ENCODE results near the gene SORD.
A peak's percentile ranks its signal among the peaks of the same experiment; 100 is the strongest.
"Not testable (repeated sequence)": the region's sequence is repeated elsewhere in the genome, so short reads cannot be mapped to it uniquely, and the experiment has no call there.

The SORD gene

DNA sequence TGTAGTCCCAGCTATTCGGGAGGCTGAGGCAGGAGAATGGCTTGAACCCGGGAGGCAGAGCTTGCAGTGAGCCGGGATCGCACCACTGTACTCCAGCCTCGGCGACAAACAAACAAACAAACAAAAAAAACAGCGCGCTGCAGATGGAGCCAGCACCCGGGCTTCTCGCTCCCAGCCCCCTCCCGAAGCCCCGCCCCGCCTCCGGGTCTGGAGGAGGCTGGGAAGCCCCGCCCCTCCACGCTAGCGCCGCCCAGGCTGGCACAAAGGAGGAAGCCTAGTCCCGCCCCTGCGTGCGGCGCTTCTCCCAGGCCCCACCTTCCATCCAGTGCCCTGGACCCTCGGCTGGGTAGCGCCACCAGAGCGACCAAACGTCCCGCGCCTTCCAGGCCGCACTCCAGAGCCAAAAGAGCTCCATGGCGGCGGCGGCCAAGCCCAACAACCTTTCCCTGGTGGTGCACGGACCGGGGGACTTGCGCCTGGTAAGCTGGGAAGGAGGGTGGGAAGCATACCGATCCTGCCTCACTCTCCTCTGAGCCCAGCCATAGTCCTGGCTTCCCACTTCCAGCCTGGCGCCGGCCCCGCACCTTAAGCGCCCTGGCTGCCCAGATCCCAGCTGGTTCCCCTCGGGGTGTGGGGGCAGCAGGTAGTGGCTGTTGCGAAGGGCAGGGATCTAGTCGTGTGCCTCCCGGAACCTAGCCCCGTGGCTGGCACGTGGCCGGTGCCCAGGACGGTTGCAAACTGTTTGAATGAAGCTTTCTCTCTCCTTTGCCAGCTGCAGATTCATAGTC lies at the start of gene SORD:
SORD (plus strand) TSS at position 325 of the 788 bp plus-strand sequence; CDS start at position 414, 89 bp downstream.
- Histone ChIP-seq H3K36me3 (peaks cover 6 to 21% (median 18%) of the 10 kb centered on the region in 11 experiments; a peak in 20 of 22 replicates), H3K9ac (peak within 1 kb of the TSS; percentile 78 to 94 (median 90)), H3K4me3 (peak within 1 kb of the TSS; percentile 71 to 93 (median 90)), H3K4me1 (peaks cover 33 to 43% (median 40%) of the 10 kb centered on the region in 10 experiments), H3K27me3 (no peaks in the 10 kb centered on the region), H3K9me3 (replicated peaks in 1 of 11) (peaks cover 2 to 26% (median 17%) of the 10 kb centered on the region in 11 experiments; a peak in 20 of 22 replicates), H3K4me2 (peak within 1 kb of the TSS; percentile 90 to 100 (median 95)), H3K27ac (peak within 1 kb of the TSS; percentile 71 to 95 (median 93); a peak in 21 of 22 replicates), H4K20me1 (peaks cover 0 to 10% (median 0%) of the 10 kb centered on the region in 11 experiments; a peak in 1 of 22 replicates)
- no peak for TF ChIP-seq Cebpa-rat (IDR thresholded peaks at IDR 0.05)

DNA sequence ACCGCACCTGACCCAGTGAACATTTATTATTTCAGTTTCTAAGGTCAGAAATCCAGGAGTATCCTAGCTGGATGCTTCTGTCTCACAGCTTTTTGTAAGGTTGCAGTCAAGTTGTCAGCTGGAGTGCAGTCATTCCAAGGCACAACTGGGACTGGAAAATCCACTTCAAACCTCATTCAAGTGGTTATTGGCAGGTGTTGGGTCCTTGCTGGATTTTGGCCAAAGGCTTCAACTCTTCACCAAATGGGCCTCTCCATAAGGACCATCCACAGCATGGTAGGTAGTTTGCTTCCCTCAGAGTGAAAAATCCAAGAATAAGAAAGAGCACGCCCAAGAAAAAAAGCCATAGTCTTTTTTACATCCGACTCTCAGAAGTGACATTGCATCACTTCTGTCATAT lies 46.8 kb upstream of the SORD start:
- not testable (repeated sequence) for H3K4me1 ChIP-seq, H3K27me3 ChIP-seq, H3K9ac ChIP-seq, H3K27ac ChIP-seq, H3K4me3 ChIP-seq, H3K36me3 ChIP-seq, H4K20me1 ChIP-seq, H3K4me2 ChIP-seq
- H3K9me3 ChIP-seq (replicated peaks in 1 of 11), result peaks cover 0 to 10% (median 6%) of the 10 kb centered on the region in 11 experiments; a peak in 8 of 22 replicates

DNA sequence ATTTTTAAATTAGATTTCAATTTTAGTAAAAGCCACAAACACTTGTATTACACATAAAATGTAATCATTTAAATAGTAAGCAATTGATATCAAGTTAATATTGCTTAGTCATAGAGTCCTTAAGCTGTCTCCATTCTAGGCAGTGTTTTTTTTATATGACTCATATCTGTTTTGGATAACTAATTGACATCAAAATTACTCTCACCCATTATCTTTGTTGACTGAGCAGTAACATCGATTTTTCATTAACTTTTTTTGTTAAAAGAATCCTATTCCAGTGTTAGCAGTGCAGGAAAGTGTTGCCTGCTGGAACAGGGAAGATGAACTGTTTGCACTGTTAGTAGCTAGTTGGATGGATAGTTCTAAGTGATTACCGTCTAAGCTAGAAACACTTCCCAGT lies 45.2 kb upstream of the SORD start:
- not testable (repeated sequence) for H3K4me1 ChIP-seq, H4K20me1 ChIP-seq, H3K4me2 ChIP-seq, H3K27ac ChIP-seq, H3K4me3 ChIP-seq, H3K36me3 ChIP-seq, H3K27me3 ChIP-seq, H3K9ac ChIP-seq
- H3K9me3 ChIP-seq (replicated peaks in 1 of 11), result peaks cover 0 to 10% (median 6%) of the 10 kb centered on the region in 11 experiments; a peak in 8 of 22 replicates

DNA sequence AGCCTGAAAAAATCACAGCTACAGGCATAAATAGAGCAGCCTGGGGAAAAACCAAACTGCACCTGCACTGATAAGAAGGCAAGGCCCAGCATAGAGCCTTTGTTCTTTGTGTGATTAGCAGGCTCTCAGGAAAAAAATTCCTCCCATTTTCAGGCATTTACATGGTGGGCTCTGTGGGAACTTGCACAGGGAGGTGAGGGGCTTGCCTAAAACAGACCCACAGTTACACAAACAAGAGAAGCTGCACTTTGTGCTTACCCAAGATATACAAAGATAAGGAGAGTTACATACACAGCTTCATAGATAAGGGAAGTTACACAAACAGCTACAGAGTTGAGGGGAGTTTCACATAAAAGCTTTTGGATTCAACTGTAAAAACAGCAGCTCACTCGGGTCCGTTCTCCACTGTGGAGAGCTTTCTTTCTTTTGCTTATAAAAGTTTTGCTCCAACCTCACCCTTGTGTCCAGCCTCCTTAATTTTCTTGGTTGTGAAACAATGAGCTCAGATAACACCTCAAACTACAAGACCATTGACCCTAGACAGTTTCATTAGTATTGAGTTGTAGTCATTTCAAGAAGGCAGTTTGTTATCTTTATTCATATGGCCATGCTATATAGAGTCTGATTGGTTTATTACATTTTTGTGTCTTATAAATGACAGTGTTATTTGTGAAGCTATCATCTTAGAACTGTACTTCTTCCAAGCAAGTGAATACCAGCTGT lies 43.2 kb upstream of the SORD start:
- H3K4me1 ChIP-seq, H4K20me1 ChIP-seq, H3K36me3 ChIP-seq, H3K4me2 ChIP-seq, H3K9ac ChIP-seq, H3K27me3 ChIP-seq, H3K27ac ChIP-seq, H3K4me3 ChIP-seq: not testable (repeated sequence)
- H3K9me3 ChIP-seq (replicated peaks in 1 of 11), result peaks cover 0 to 10% (median 6%) of the 10 kb centered on the region in 11 experiments; a peak in 8 of 22 replicates

DNA sequence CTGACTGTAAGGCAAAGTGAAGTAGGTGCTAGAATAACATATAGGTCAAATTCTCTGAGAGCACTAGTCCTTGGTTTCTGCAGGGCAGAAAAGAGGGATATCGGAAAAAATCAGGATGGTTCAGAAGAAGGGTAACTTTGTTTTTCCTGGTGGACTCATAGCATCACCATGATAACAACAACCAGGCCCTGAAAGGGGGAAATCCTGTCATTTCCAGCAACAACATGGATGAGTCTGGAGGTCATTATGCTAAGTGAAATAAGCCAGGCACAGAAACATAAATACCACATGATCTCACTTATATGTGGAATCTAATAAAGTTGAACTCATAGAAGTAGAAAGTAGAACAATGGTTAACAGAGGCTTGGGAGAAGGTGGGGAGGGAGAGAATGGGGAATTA lies 38.9 kb upstream of the SORD start:
- H3K27me3 ChIP-seq, H4K20me1 ChIP-seq, H3K27ac ChIP-seq, H3K4me2 ChIP-seq, H3K36me3 ChIP-seq, H3K4me1 ChIP-seq, H3K4me3 ChIP-seq, H3K9ac ChIP-seq: not testable (repeated sequence)
- peaks cover 0 to 10% (median 6%) of the 10 kb centered on the region in 11 experiments; a peak in 8 of 22 replicates for H3K9me3 ChIP-seq (replicated peaks in 1 of 11)

DNA sequence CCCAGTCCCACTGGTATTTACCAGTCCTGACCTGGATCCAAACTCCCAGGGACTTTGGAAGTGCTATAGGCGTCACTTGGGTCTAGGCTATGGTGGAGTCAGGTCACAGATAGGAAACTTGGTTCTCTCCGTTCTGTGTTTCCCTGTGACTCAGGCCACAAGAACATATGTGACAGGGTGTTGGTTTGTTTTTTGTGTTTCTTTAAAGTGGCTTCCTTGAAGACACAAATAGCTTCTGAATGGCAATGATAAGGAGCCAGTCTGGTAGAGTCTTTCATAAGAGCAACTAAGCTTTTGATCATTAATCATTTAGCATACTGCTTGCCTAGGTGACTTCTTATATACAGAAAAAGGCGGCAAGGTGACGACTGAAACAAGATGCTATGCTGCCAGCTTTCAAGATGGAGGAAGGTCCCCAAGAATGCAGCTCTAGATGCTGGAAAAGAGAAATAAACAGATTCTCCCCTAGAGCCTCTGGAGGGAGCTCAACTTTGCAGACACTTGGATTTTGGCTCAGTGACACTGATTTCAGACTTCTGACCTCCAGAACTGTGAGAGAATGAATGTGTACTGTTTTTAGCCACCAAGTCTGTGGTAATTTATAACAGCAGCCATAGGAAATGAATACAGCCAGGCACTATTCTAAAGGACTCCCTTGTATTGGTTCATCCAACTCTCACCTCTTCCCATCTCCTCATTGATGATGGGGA lies 36.5 kb upstream of the SORD start:
- not testable (repeated sequence) for H4K20me1 ChIP-seq; H3K9me3 ChIP-seq (replicated peaks in 1 of 11); H3K4me3 ChIP-seq; H3K4me2 ChIP-seq; H3K27me3 ChIP-seq; H3K27ac ChIP-seq; H3K36me3 ChIP-seq; H3K9ac ChIP-seq; H3K4me1 ChIP-seq

DNA sequence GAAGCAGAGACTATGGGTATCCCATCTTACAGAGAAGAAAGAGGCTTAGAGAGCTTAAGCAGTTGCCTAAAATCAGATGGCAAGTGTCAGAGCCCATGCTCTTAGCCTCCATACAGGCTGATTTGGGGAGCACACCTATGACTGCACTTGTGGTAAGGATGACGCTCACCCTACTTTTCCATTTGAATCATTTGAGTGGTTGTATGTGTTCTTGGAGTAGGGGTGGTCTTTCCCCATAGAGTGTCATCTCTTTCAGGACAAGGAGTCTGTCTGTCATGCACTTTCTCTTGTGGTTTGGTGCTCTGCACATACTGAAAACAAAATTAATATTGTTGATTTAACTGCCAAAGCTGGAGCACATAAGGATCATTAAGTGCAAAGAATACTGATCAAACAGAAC lies 35.3 kb upstream of the SORD start:
- not testable (repeated sequence) for H3K4me1 ChIP-seq; H3K27me3 ChIP-seq; H3K27ac ChIP-seq; H3K9me3 ChIP-seq (replicated peaks in 1 of 11); H3K4me3 ChIP-seq; H4K20me1 ChIP-seq; H3K9ac ChIP-seq; H3K36me3 ChIP-seq; H3K4me2 ChIP-seq

DNA sequence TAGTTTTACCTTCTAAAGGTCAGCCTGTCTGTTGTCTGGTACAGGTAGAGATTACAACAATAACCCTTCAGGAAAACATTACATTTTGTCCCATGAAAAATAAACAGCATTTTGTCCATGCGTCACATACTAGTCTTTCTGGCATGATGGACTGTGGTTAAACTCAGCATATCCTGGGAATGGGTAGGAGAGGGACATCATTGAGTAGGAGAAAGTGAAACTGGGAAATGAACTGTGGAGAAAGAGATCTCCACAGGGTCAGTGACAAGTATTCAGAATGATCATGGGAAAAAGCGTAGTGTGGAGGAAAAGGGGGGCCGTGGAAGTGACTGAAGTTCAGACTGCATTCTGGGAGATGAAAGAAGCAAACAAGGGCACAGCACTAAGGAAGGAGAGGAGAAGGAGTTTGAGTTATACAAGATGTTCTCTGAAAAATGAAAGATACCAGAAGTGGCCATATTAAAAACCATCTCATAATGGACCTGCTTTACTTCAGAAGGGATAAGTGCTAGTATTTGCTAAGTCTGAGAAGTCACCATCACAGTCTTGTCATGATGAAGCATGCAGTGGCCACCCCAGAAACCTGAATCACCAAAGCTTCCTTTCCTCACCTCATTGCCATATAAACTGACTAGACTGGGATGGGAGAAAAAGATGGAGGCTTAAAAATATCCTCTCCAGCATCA lies 34.7 kb upstream of the SORD start:
- not testable (repeated sequence) for H3K27ac ChIP-seq; H3K4me2 ChIP-seq; H4K20me1 ChIP-seq; H3K4me1 ChIP-seq; H3K9ac ChIP-seq; H3K9me3 ChIP-seq (replicated peaks in 1 of 11); H3K36me3 ChIP-seq; H3K4me3 ChIP-seq; H3K27me3 ChIP-seq

DNA sequence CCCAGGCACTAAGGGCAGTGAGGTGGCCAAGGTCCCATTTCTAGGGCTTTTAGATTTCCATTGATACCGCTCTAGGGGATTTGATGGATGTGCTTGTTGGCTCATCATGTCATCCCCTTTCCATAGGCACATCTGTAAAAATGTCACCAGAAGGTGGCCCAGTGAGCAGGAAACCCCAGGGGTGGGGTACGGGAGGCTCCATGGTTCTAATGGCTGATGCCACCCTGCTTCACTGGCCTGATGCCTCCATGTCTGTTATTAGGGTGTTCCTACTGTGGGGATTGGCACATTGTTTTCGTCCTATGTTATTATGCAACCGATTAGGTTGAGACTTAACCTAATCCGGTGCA lies 34.1 kb upstream of the SORD start:
- not testable (repeated sequence) for H3K9me3 ChIP-seq (replicated peaks in 1 of 11); H3K36me3 ChIP-seq; H4K20me1 ChIP-seq; H3K4me3 ChIP-seq; H3K4me2 ChIP-seq; H3K27ac ChIP-seq; H3K9ac ChIP-seq; H3K4me1 ChIP-seq; H3K27me3 ChIP-seq

DNA sequence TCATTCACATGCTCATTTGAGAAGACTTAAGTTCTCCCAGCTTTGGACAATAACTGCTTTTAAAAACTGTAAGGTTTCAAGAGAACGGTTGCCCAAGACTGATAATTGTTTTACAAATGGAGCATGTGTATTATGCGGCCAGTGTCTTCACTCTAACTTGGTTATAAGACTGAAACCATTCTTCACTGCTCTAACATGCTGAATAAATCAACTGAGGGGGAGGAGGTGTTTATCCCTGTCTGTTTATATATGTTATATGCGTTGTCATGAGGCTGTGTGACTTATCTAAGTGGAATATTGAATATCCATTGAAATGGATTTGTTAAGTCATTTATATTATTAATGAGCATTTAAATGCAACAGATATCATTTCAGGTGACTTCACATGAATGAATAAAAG lies 25.4 kb upstream of the SORD start:
- H3K4me3 ChIP-seq, H3K4me2 ChIP-seq: not testable (repeated sequence)

More for the DNA sequence above, 25.4 kb upstream of the SORD start:
- H3K9me3 ChIP-seq (replicated peaks in 1 of 11); H3K4me1 ChIP-seq; H3K36me3 ChIP-seq; H4K20me1 ChIP-seq; H3K27me3 ChIP-seq; H3K9ac ChIP-seq; H3K27ac ChIP-seq: not testable (repeated sequence)
